GM13977 (cell line): ENCODE results near the gene CCDC192.

Experiments
- DNase-seq: peaks from one replicate; pipeline ENCODE4 v3.0.0; 2012; ENCODE audit warnings: low spot score
- in situ Hi-C: fragments of 300-500 bp; cut with MboI; formaldehyde crosslinking; loops from one replicate; pipeline ENCODE4 v1.12.0; 2022; ENCODE audit warnings: low sequenced_read_pairs, low pct_unique_long_range_greater_than_20kb, mixed read lengths, inconsistent platforms; ENCODE audit not compliant: unreplicated experiment
- TF ChIP-seq, protein P1 (sequence below): IDR thresholded peaks from 2 replicates; pipeline ENCODE4 v1.5.1; 2012; ENCODE audit warnings: mild to moderate bottlenecking, control low read depth; ENCODE audit not compliant: insufficient read depth; ENCODE audit errors: extremely low read depth, missing control alignments

The CCDC192 gene

DNA sequence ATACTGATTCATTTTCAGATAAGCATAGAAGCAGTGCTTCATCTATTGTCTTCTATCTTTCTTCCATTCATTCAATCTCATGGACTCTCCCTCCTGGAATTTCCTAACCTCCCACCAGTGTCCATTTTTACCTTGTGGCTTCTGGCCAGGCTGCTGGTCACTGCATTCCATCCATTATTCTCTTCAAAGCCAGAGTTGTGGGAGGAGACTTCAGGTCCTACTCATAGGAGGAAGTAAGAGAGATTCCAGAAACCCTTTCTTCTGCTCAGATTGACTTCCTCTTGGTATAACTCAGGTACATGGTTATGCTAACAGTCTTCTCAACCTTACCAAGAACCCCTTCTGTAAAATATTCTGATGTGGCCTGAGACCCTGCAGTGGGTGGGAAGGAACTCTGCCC, 227.1 kb downstream of the CCDC192 start:
- TF ChIP-seq, protein P1, sequence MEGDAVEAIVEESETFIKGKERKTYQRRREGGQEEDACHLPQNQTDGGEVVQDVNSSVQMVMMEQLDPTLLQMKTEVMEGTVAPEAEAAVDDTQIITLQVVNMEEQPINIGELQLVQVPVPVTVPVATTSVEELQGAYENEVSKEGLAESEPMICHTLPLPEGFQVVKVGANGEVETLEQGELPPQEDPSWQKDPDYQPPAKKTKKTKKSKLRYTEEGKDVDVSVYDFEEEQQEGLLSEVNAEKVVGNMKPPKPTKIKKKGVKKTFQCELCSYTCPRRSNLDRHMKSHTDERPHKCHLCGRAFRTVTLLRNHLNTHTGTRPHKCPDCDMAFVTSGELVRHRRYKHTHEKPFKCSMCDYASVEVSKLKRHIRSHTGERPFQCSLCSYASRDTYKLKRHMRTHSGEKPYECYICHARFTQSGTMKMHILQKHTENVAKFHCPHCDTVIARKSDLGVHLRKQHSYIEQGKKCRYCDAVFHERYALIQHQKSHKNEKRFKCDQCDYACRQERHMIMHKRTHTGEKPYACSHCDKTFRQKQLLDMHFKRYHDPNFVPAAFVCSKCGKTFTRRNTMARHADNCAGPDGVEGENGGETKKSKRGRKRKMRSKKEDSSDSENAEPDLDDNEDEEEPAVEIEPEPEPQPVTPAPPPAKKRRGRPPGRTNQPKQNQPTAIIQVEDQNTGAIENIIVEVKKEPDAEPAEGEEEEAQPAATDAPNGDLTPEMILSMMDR, result no peak
- in situ Hi-C loops, result no loop called here
- no peak for DNase-seq

DNA sequence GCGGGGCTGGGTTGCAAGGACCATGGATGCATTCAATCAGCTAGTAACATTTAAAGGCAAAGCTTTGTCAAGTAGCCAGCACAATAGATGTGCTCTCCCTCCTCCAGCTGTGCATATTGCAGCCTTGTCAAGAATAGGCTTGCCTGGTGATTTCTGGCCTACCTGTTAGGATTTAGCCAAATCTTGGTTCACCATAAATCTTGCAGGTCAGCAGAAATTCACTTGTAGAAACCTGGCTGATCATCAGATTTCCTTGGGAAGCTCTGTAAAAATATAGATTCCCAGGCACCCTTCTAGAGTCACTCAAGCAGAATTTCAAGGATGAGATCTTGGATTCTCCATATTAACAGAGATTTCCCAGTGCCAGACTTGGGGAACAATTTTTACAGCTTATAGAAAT, 228.2 kb downstream of the CCDC192 start:
- in situ Hi-C loops, result no loop called here
- TF ChIP-seq, protein P1, result no peak
- no peak for DNase-seq

DNA sequence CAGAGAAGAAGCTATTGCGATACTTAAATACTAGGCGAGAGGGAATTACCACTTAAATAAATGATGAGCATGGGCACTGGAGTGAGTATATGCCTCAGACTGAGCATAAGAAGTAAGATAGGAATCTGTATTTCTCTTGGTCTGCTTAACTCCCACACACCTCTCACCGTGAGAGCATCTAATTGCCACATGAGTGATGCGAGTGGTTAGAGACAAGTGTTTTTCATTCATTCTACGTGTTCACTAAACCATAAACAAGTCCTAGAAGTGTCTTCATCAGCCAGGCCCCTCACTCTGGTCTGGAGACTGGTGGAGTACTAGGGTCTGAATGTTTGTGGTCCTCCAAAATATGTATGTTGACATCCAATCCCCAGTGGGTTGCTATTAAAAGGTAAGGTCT, 230.2 kb downstream of the CCDC192 start:
- TF ChIP-seq, protein P1, result no peak
- DNase-seq, result no peak
- in situ Hi-C loops, result no loop called here

DNA sequence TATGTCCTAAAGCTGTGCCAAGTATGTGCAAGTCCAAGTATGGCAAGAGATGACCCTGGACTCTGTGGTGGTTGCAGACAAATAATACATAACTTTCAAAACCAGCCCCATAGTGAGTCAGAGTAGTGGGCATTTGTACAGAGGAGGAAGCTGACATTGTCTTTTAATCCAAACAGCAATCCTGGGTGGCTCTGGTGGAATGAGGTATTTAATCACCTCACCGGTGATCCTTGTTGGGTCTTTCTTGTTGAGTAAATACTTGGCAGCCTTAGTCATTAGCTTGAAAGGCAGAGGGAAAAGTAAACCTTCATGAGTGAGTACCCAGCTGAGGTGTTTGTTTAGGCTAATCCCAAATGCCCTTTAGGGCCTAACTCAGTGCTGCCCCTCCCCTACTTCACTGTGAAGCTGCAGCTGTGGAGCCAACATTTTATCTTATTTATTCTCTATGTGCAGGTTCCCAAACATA, 231.6 kb downstream of the CCDC192 start:
- no peak for DNase-seq
- TF ChIP-seq, protein P1, result no peak
- in situ Hi-C loops, result no loop called here

DNA sequence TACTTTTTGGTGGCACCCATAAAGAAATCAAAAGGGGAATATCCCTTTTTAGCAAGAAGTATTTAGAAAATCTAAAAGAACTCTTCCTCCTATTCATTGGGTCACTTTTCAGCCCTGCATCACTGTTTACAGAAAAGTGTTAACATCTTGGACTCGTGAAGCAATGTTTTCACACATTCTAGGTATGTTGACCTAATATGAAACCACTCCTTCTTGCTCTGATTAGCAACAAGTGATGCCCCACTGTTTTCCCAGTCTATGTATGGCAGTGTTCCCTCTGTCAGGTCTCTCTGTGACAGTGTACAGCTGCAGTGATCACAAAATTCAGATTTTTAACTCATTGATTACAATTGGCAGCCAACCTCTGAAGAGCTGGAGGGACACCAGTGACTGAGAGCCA, 232.2 kb downstream of the CCDC192 start:
- TF ChIP-seq, protein P1, result no peak
- no peak for DNase-seq
- in situ Hi-C loops, result no loop called here

DNA sequence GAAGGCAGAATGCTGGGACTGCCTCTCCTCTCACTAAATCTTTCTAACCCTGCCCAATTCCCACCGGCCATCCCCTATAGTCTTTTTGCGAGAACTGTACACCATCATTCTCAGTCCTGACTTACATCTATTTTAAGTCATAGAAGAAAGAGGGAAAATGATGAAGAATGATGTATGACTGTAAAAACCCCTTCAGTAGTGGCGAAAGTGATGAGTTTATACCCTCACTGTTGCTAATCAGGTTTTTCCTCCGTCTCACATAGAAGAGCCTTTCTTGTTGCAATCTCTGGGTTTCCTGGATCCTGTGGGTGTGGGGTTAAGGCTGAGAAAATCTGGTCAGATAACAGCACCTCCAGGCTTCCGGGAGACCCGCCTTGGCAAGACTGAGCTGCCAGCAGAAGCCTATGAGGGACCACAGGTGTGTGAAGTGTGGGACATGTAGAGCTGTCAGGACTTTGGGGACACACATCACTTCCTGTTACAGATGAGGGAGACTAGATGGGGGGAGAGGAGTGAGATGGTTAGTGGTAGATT, 233.3 kb downstream of the CCDC192 start:
- in situ Hi-C loops, result no loop called here
- TF ChIP-seq, protein P1, result no peak
- DNase-seq, result peak; percentile 30

DNA sequence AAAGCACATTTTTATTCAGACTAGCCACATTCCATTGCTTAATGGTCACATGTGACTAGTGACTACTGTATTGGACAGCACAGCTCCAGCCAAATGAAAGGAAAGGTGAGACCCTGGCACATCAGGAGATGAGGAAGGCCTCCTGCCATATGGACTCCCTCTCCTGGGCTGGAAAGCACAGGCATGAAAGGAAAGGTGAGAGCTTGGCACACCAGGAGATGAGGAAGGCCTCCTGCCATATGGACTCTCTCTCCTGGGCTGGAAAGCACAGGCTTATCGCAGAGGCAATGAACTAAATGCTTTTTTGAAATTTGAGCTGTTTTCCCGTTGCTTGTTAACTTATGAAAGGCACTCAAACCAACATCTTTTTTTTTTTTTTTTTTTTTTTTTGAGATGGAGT, 235.6 kb downstream of the CCDC192 start:
- DNase-seq, result no peak
- in situ Hi-C loops, result no loop called here
- TF ChIP-seq, protein P1, result no peak
